Liver (tissue), 3 donors: Measurements from ENCODE around the gene SUPT20HL1.

Source experiments
- ATF3 ChIP-seq: IDR thresholded peaks from 2 replicates; pipeline ENCODE4 v1.6.1; 2016; ENCODE audit warnings: antibody characterized with exemption
- EGR1 ChIP-seq, 2 donors: IDR thresholded peaks; 2 replicates each; pipeline ENCODE4 v1.6.1; 2016 to 2018; ENCODE audit warnings: antibody characterized with exemption in 2 of 2, low read depth in 2 of 2
- HNF4A ChIP-seq, 2 donors: conservative IDR thresholded peaks; 2 replicates each; pipeline ENCODE4 v1.6.1; 2016; ENCODE audit warnings: antibody characterized with exemption in 2 of 2, mild to moderate bottlenecking in 2 of 2
- JUND ChIP-seq, 2 donors: IDR thresholded peaks; 2 replicates each; pipeline ENCODE4 v1.6.1; 2016; ENCODE audit warnings: antibody characterized with exemption in 2 of 2
- MAX ChIP-seq: IDR thresholded peaks from 2 replicates; pipeline ENCODE4 v1.6.1; 2016; ENCODE audit warnings: antibody characterized with exemption
- REST ChIP-seq: IDR thresholded peaks from 2 replicates; pipeline ENCODE4 v1.6.1; 2016; ENCODE audit warnings: antibody characterized with exemption, mild to moderate bottlenecking
- SP1 ChIP-seq: IDR thresholded peaks from 2 replicates; pipeline ENCODE4 v1.6.1; 2018; ENCODE audit warnings: antibody characterized with exemption, mild to moderate bottlenecking
- YY1 ChIP-seq: IDR thresholded peaks from 2 replicates; pipeline ENCODE4 v1.6.1; 2016; ENCODE audit warnings: antibody characterized with exemption, mild to moderate bottlenecking
- ZBTB33 ChIP-seq: IDR thresholded peaks from 2 replicates; pipeline ENCODE4 v1.6.1; 2016; ENCODE audit warnings: antibody characterized with exemption
- TF ChIP-seq, protein P1 (sequence below): fragments of 150-350 bp; IDR thresholded peaks from 2 replicates; pipeline ENCODE4 v1.5.1; 2017; ENCODE audit warnings: improper control_type of control experiment, low read depth, low read length; ENCODE audit not compliant: missing input control
- donor health status: healthy.
- donor health status: healthy.

DNA sequence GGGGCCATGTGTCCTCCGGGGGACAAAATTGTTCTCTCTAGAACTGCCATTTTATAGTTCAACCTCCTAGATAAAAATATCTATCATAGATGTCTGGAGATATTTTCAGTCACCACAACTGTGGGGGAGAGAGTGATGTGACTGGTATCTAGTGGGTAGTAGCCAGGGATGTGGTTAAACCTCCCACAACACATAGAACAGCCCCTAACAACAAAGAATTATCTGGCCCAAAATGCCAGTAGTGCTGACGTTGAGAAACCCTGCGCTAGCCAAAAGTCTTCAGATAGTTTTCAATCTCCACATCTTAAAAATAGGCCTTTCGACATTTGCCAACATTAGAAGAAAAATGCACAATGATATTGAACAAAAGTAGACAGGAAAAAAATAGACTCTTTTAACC, 27.6 kb upstream of the SUPT20HL1 start:
- TF ChIP-seq, protein P1, sequence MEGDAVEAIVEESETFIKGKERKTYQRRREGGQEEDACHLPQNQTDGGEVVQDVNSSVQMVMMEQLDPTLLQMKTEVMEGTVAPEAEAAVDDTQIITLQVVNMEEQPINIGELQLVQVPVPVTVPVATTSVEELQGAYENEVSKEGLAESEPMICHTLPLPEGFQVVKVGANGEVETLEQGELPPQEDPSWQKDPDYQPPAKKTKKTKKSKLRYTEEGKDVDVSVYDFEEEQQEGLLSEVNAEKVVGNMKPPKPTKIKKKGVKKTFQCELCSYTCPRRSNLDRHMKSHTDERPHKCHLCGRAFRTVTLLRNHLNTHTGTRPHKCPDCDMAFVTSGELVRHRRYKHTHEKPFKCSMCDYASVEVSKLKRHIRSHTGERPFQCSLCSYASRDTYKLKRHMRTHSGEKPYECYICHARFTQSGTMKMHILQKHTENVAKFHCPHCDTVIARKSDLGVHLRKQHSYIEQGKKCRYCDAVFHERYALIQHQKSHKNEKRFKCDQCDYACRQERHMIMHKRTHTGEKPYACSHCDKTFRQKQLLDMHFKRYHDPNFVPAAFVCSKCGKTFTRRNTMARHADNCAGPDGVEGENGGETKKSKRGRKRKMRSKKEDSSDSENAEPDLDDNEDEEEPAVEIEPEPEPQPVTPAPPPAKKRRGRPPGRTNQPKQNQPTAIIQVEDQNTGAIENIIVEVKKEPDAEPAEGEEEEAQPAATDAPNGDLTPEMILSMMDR, result no peak
- TF ChIP-seq REST (no peak), ZBTB33 (no peak), SP1 (no peak), JUND (IDR thresholded peaks at IDR 0.05) (no peak), YY1 (no peak), HNF4A (conservative IDR thresholded peaks at IDR 0.05) (no peak), EGR1 (IDR thresholded peaks at IDR 0.05; ENCODE audit: low read depth in 2 of 2) (no peak), ATF3 (no peak), MAX (no peak)
